ENCODE data around the gene TIFAB.

The TIFAB gene

DNA sequence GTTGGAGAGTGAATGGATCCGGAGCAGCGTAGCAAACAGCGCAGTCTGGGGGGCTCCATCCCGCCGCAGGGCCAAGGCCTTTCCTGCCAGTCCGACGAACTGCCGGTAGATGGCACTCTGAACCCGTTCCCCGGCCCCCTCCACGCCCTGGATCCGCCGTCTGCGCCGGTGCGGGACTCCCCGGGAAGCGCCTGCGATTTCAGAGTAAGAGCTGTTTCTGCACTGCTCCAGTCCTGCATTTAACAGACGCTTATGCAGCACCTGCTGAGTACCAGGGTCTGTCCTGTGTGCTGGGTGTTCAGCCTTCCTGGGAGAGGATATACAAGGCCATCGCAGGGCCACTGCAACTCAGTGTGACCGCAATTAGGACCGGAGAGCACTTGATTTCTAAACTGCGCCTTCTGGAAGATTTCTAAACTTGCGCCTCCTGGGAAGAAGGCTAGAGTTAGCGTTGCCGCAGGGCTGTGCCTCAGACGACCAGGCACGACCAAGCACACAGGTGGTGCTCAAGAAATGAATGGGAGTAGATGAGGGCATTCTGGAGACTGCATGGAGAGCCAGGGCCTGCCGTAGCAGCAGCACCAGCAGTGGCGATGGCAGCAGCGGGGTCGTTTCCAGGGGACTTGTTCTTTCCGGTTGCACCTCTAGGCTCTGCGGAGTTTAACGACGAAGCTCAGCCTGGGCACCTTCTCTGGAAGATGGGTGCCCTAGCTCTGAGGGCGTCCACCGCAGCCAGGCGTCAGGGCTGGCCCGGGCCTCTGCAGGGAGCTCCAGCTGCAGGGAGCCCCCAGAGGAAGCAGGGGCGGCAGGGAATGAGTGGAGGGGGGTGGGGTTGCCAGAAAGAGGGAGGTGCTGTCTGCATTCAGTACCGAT lies 14.3 kb upstream of the TIFAB start (continued):
- TF ChIP-seq ZEB2 (tag by site-specific recombination; IDR thresholded peaks at IDR 0.05), result no peak
- no peak for TF ChIP-seq ZBTB11 (tag by site-specific recombination; conservative IDR thresholded peaks at IDR 0.05; ENCODE audit: low read depth)
- TF ChIP-seq ZSCAN23 (tag by site-specific recombination; IDR thresholded peaks at IDR 0.05), result no peak
- no peak; the same call in 1 of the 2 replicates for TF ChIP-seq GLIS2 (tag by site-specific recombination; IDR thresholded peaks at IDR 0.05)
- 0 out of 2 replicates have a peak, but pooled peaks have one; percentile 19 for TF ChIP-seq SP7 (tag by site-specific recombination; IDR thresholded peaks at IDR 0.05)
- TF ChIP-seq PRDM1 (tag by site-specific recombination; IDR thresholded peaks at IDR 0.05), result no peak
- TF ChIP-seq KLF8 (tag by site-specific recombination; IDR thresholded peaks at IDR 0.05), result 0 out of 2 replicates have a peak, but pooled peaks have one; percentile 19
- no peak for TF ChIP-seq ZNF175 (tag by site-specific recombination; IDR thresholded peaks at IDR 0.05)
- TF ChIP-seq ZNF645 (tag by site-specific recombination; IDR thresholded peaks at IDR 0.05), result no peak
- peak; percentile 87 for TF ChIP-seq ZSCAN30 (tag by site-specific recombination; IDR thresholded peaks at IDR 0.05)
- TF ChIP-seq ZSCAN4 (tag by site-specific recombination; IDR thresholded peaks at IDR 0.05), result no peak
- TF ChIP-seq KLF17 (tag by site-specific recombination; IDR thresholded peaks at IDR 0.05), result 0 out of 2 replicates have a peak, but pooled peaks have one; percentile 49
- TF ChIP-seq, protein P1, sequence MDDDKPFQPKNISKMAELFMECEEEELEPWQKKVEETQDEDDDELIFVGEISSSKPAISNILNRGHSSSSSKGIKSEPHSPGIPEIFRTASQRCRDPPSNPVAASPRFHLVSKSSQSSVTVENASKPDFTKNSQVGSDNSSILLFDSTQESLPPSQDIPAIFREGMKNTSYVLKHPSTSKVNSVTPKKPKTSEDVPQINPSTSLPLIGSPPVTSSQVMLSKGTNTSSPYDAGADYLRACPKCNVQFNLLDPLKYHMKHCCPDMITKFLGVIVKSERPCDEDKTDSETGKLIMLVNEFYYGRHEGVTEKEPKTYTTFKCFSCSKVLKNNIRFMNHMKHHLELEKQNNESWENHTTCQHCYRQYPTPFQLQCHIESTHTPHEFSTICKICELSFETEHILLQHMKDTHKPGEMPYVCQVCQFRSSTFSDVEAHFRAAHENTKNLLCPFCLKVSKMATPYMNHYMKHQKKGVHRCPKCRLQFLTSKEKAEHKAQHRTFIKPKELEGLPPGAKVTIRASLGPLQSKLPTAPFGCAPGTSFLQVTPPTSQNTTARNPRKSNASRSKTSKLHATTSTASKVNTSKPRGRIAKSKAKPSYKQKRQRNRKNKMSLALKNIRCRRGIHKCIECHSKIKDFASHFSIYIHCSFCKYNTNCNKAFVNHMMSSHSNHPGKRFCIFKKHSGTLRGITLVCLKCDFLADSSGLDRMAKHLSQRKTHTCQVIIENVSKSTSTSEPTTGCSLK (tag by site-specific recombination; IDR thresholded peaks at IDR 0.05), result no peak
- no peak for TF ChIP-seq ZNF549 (tag by site-specific recombination; IDR thresholded peaks at IDR 0.05)
- no peak for TF ChIP-seq ZNF707 (tag by site-specific recombination; IDR thresholded peaks at IDR 0.05)
- TF ChIP-seq ZIC2 (tag by site-specific recombination; IDR thresholded peaks at IDR 0.05), result peak; percentile 67
- TF ChIP-seq, protein P2, sequence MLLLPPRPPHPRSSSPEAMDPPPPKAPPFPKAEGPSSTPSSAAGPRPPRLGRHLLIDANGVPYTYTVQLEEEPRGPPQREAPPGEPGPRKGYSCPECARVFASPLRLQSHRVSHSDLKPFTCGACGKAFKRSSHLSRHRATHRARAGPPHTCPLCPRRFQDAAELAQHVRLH (tag by site-specific recombination; IDR thresholded peaks at IDR 0.05), result no peak
- no peak for TF ChIP-seq ZBTB8A (tag by site-specific recombination; IDR thresholded peaks at IDR 0.05)
- TF ChIP-seq GLI4 (tag by site-specific recombination; IDR thresholded peaks at IDR 0.05), result no peak
- TF ChIP-seq ZNF776 (tag by site-specific recombination; IDR thresholded peaks at IDR 0.05; ENCODE audit: borderline replicate concordance), result no peak
- no peak for TF ChIP-seq ZNF768 (tag by site-specific recombination; IDR thresholded peaks at IDR 0.05)
- no peak for TF ChIP-seq ZNF174 (tag by site-specific recombination; IDR thresholded peaks at IDR 0.05)
- 0 out of 2 replicates have a peak, but pooled peaks have one; percentile 65 for TF ChIP-seq ZNF10 (tag by site-specific recombination; IDR thresholded peaks at IDR 0.05)
- TF ChIP-seq ZNF433 (tag by site-specific recombination; IDR thresholded peaks at IDR 0.05; ENCODE audit: low read depth), result no peak
- TF ChIP-seq ZBTB17 (tag by site-specific recombination; IDR thresholded peaks at IDR 0.05), result peak; percentile 59
- TF ChIP-seq ZNF501 (tag by site-specific recombination; IDR thresholded peaks at IDR 0.05), result 0 out of 2 replicates have a peak, but pooled peaks have one; percentile 39
- TF ChIP-seq REST (tag by site-specific recombination; IDR thresholded peaks at IDR 0.05), result no peak
